GM12878 (cell line): ENCODE data around the gene RETREG3. TPM values are rescaled to one million over a fixed set of nuclear protein-coding genes. Genes with fewer than 3 reads are reported as not detected.
A peak's percentile ranks its signal among the peaks of the same experiment; 100 is the strongest.

Source experiments
- ATAC-seq: fragments of 200-7000 bp; cut with Tn5 transposase; 3 replicates; pipeline ENCODE4 v1.9.1; 2020; ENCODE audit warnings: mild to moderate bottlenecking, moderate library complexity
- BruUV-seq: library from RNA; stranded (reverse); fragments of 400-500 nt; replicated peaks from 2 replicates; lab custom pipeline; 2021; lab: Mats Ljungman, UMichigan
- CTCF ChIA-PET: fragments of 300-600 bp; sonication (Branson Sonifier 250); formaldehyde crosslinking; extraction: SDS; loops from one replicate; lab custom pipeline; 2021; ENCODE audit warnings: inconsistent platforms; lab: Yijun Ruan, JAX
- POLR2A ChIA-PET: fragments of 350-600 bp; formaldehyde crosslinking; extraction: SDS; loops from one replicate; lab custom pipeline; 2021; ENCODE audit warnings: inconsistent platforms; lab: Charles Lee
- RAD21 ChIA-PET: fragments of 300-600 bp; sonication (Branson Sonifier 250); formaldehyde crosslinking; loops from one replicate; lab custom pipeline; 2023; ENCODE audit warnings: antibody characterized with exemption; ENCODE audit not compliant: unreplicated experiment; lab: Charles Lee
- SMC1A ChIA-PET: fragments of 300-600 bp; sonication (Branson Sonifier 250); formaldehyde crosslinking; loops from one replicate; lab custom pipeline; 2023; ENCODE audit not compliant: unreplicated experiment, uncharacterized antibody; lab: Charles Lee
- DNase-seq: peaks from one replicate; pipeline ENCODE4 v3.0.0-alpha.2; 2011; ENCODE audit warnings: low read depth, low spot score
- FAIRE-seq: peaks from 3 replicates; lab custom pipeline; 2011; peaks lifted over from hg19 to GRCh38; lab: Jason Lieb, UNC
- H2AFZ ChIP-seq: 2 replicates; pipeline ENCODE4 v1.6.0; 2011; ENCODE audit warnings: low read depth, low read length, control low read depth; ENCODE audit not compliant: control insufficient read depth
- H3K27ac ChIP-seq: 2 replicates; pipeline ENCODE4 v1.5.1; 2011; ENCODE audit warnings: control low read depth; ENCODE audit not compliant: control insufficient read depth, insufficient read depth
- H3K27me3 ChIP-seq, 2 experiments: replicated peaks in 1 of 2; 2 replicates each; pipeline versions ENCODE4 v1.6.0 to v1.6.1; 2011; ENCODE audit warnings: low read length in 1 of 2; ENCODE audit not compliant: control insufficient read depth in 2 of 2, insufficient read depth in 2 of 2
- H3K36me3 ChIP-seq, 2 experiments: 2 replicates each; pipeline ENCODE4 v1.5.1; 2011; ENCODE audit warnings: low read length in 1 of 2; ENCODE audit not compliant: control insufficient read depth in 2 of 2, insufficient read depth in 2 of 2
- H3K4me1 ChIP-seq: 2 replicates; pipeline ENCODE4 v1.6.1; 2011; ENCODE audit warnings: mild to moderate bottlenecking, low read length, moderate library complexity, mixed read lengths; ENCODE audit not compliant: control insufficient read depth, insufficient read depth
- H3K4me2 ChIP-seq: 2 replicates; pipeline ENCODE4 v1.6.0; 2011; ENCODE audit warnings: control low read depth; ENCODE audit not compliant: control insufficient read depth, insufficient read depth
- H3K4me3 ChIP-seq: fragments of 200-600 bp; sonication (generic); 2 replicates; pipeline ENCODE4 v1.5.1; 2016
- H3K79me2 ChIP-seq: 2 replicates; pipeline ENCODE4 v1.6.0; 2011; ENCODE audit warnings: low read length; ENCODE audit not compliant: control insufficient read depth, insufficient read depth
- H3K9ac ChIP-seq: 2 replicates; pipeline ENCODE4 v1.8.0; 2011; ENCODE audit warnings: low read length, control low read depth, mixed read lengths; ENCODE audit not compliant: control insufficient read depth, insufficient read depth
- H3K9me3 ChIP-seq: replicated peaks from 3 replicates; pipeline ENCODE4 v1.5.1; 2011; ENCODE audit warnings: mild to moderate bottlenecking, low read length; ENCODE audit not compliant: control insufficient read depth, insufficient read depth
- H4K20me1 ChIP-seq: 2 replicates; pipeline ENCODE4 v1.6.0; 2011; ENCODE audit not compliant: control insufficient read depth, insufficient read depth
- BMI1 ChIP-seq: fragments of 450-650 bp; IDR thresholded peaks from 2 replicates; pipeline ENCODE4 v1.6.1; 2016; ENCODE audit warnings: mild to moderate bottlenecking, moderate library complexity, borderline replicate concordance
- ESRRA ChIP-seq: IDR thresholded peaks from 2 replicates; pipeline ENCODE4 v1.6.1; 2012; ENCODE audit warnings: mild to moderate bottlenecking, low read length, improper control_type of control experiment
- NFYB ChIP-seq: IDR thresholded peaks from 2 replicates; pipeline ENCODE4 v1.6.1; 2011; ENCODE audit warnings: low read depth, mild to moderate bottlenecking, low read length, improper control_type of control experiment, moderate library complexity; ENCODE audit not compliant: insufficient read depth
- TCF3 ChIP-seq: IDR thresholded peaks from 2 replicates; pipeline ENCODE4 v1.6.1; 2012; ENCODE audit warnings: low read depth, mild to moderate bottlenecking, low read length, borderline replicate concordance; ENCODE audit not compliant: insufficient read depth
- WGBS: methylation state at CpG from one replicate; pipeline ENCODE4 v1.1.6; 2016; ENCODE audit warnings: low lambda C conversion rate; ENCODE audit not compliant: insufficient replicate concordance, insufficient coverage; ENCODE audit errors: missing lambda C conversion rate; 5-methylcytosine and 5-hydroxymethylcytosine counted together
- in situ Hi-C: fragments of 300-500 bp; cut with MboI; formaldehyde crosslinking; loops from 9 replicates; pipeline ENCODE4 v1.14.3; 2018; ENCODE audit warnings: mixed read lengths
- intact Hi-C: fragments of 100-400 bp; cut with micrococcal nuclease; formaldehyde crosslinking; loops from one replicate; pipeline ENCODE4 v1.14.2; 2022; ENCODE audit not compliant: unreplicated experiment
- polyA plus RNA-seq, 11 experiments: library from polyadenylated mRNA; depleted of rRNA in 4 of 11; unstranded in 6 of 11; stranded (reverse) in 5 of 11; fragments of >200 nt; fragmentation: Nextera tagmentation in 4 of 11; fragmentation: Illumina TruSeq in 1 of 11; extraction: Ambion mirVana in 4 of 11; extraction: Trizol in 1 of 11; gene quantifications; 1 replicate in 1 of 11; 2 replicates in 10 of 11; pipeline versions ENCODE4 v1.2.1 to v1.2.3, GENCODE V29; 2011 to 2016; ENCODE audit warnings: inconsistent platforms in 2 of 11, missing spikeins in 2 of 11, low read depth in 1 of 11
- total RNA-seq, 4 experiments: library from RNA; depleted of rRNA in 3 of 4; stranded (reverse); fragments of >200 nt in 3 of 4; fragmentation: Illumina TruSeq in 1 of 4; extraction: Trizol in 1 of 4; gene quantifications; 2 replicates each; pipeline versions ENCODE4 v1.2.1 to v1.2.3, GENCODE V29; 2013 to 2021
- TF ChIP-seq, protein P1 (sequence below): IDR thresholded peaks from 2 replicates; pipeline ENCODE4 v1.6.1; 2011; ENCODE audit warnings: mild to moderate bottlenecking, low read depth, low read length, moderate library complexity; ENCODE audit not compliant: insufficient replicate concordance

Gene RETREG3
- total and polyA plus RNA-seq, 10 of the 15 experiments (the other 5 are each of a cell fraction or from before 2014, with no cell fraction given): 7.0 to 50.6 (median 27.3) TPM

DNA sequence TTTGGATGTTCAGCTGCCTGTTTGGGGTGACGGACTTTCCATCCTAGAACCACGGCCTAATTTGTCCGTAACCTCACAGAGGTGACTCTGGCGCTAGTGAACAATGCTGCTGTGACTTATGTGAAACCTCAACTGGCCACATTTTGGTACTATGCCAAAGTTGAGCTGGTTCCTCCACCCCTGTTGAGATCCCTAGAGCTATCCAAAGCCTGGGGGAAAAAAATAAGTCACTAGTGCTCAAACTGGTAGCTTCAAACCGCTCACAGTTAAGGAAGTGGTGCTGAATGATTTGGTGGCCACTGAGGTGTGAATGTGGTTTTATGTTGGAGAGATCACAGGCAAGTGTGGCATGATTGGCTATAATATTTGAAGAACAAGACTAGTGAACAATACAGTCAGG, 38.6 kb upstream of the RETREG3 start (continued):
- TF ChIP-seq, protein P1, sequence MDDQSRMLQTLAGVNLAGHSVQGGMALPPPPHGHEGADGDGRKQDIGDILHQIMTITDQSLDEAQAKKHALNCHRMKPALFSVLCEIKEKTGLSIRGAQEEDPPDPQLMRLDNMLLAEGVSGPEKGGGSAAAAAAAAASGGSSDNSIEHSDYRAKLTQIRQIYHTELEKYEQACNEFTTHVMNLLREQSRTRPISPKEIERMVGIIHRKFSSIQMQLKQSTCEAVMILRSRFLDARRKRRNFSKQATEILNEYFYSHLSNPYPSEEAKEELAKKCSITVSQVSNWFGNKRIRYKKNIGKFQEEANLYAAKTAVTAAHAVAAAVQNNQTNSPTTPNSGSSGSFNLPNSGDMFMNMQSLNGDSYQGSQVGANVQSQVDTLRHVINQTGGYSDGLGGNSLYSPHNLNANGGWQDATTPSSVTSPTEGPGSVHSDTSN: no peak
- no peak for TF ChIP-seq TCF3
- no peak for TF ChIP-seq NFYB

- Histone ChIP-seq H2AFZ (no peak overlapping the region), H3K9ac (no peak overlapping the region), H3K27me3 (no peaks in the 10 kb centered on the region; a peak in 1 of 4 replicates), H3K27ac (no peak overlapping the region), H3K79me2 (no peaks in the 10 kb centered on the region), H3K4me3 (no peak overlapping the region), H3K4me1 (no peaks in the 10 kb centered on the region), H3K9me3 (no peaks in the 10 kb centered on the region), H3K36me3 (no peaks in the 10 kb centered on the region), H3K4me2 (no peak overlapping the region), H4K20me1 (no peaks in the 10 kb centered on the region)
- BruUV-seq: no TSS peak
- WGBS: 23% methylated on average over 2 of the region's 2 CpGs
- FAIRE-seq: no peak
- no peak for ATAC-seq
- CTCF ChIA-PET: interaction anchor here (1.1 kb wide), 1 partner anchor 11 kb away, joined by 4 read pairs; no protein-coding TSS in a partner anchor
- intact Hi-C loops: no loop called here
- in situ Hi-C loops: no loop called here
- POLR2A ChIA-PET: interaction anchor here (0.6 kb wide), 2 partner anchors 66 to 84 kb away, joined by 6 to 8 read pairs; no protein-coding TSS in a partner anchor
- no peak for TF ChIP-seq ESRRA
- peak; percentile 48; the same call in 1 of the 2 replicates for TF ChIP-seq BMI1
- no peak for DNase-seq
- SMC1A ChIA-PET: interaction anchor here (0.6 to 1.2 kb wide), 3 partner anchors 19 to 213 kb away, joined by 3 to 4 read pairs (median 4); no protein-coding TSS in a partner anchor
- RAD21 ChIA-PET: no interaction called here
These were observed 33.2 kb upstream of the RETREG3 start for GRCh38 chr17:42642336-42642735.
